HG03342 (cell line): ENCODE data around the gene NCR2.

ENCODE experiments used
- ATAC-seq: cut with Tn5 transposase; IDR thresholded peaks from one replicate; pipeline ENCODE4 v1.9.1; 2021; ENCODE audit warnings: mild to moderate bottlenecking, moderate library complexity; ENCODE audit not compliant: unreplicated experiment

The NCR2 gene

GRCh38 chr6:41356825-41357224 is 21.4 kb downstream of the NCR2 start:
- no peak for ATAC-seq

- ATAC-seq = no peak
These were observed 23.1 kb downstream of the NCR2 start for GRCh38 chr6:41358503-41358902.

- no peak for ATAC-seq
These were observed 24.4 kb downstream of the NCR2 start for GRCh38 chr6:41359617-41360313.

GRCh38 chr6:41360314-41360685 is 24.9 kb downstream of the NCR2 start:
- ATAC-seq = no peak

- no peak for ATAC-seq
These were observed 30.7 kb downstream of the NCR2 start for GRCh38 chr6:41366150-41366549.

GRCh38 chr6:41367061-41367460 is 31.7 kb downstream of the NCR2 start:
- no peak for ATAC-seq

GRCh38 chr6:41367700-41368099 is 32.3 kb downstream of the NCR2 start:
- no peak for ATAC-seq

GRCh38 chr6:41370488-41371111 is 35.2 kb downstream of the NCR2 start:
- no peak for ATAC-seq

- no peak for ATAC-seq
These were observed 36.1 kb downstream of the NCR2 start for GRCh38 chr6:41371461-41371991.

GRCh38 chr6:41371992-41372831 is 36.8 kb downstream of the NCR2 start:
- no peak for ATAC-seq

GRCh38 chr6:41372832-41373626 is 37.6 kb downstream of the NCR2 start:
- no peak for ATAC-seq

- no peak for ATAC-seq
These were observed 38.2 kb downstream of the NCR2 start for GRCh38 chr6:41373627-41373918.

GRCh38 chr6:41373919-41374617 is 38.7 kb downstream of the NCR2 start:
- ATAC-seq = no peak

- ATAC-seq = no peak
These were observed 39.5 kb downstream of the NCR2 start for GRCh38 chr6:41374618-41375590.

- no peak for ATAC-seq
These were observed 40.3 kb downstream of the NCR2 start for GRCh38 chr6:41375598-41376151.

- no peak for ATAC-seq
These were observed 40.8 kb downstream of the NCR2 start for GRCh38 chr6:41376176-41376575.

- no peak for ATAC-seq
These were observed 41.7 kb downstream of the NCR2 start for GRCh38 chr6:41377071-41377470.

GRCh38 chr6:41379306-41379705 is 43.9 kb downstream of the NCR2 start:
- no peak for ATAC-seq

GRCh38 chr6:41386594-41386993 is 51.2 kb downstream of the NCR2 start:
- no peak for ATAC-seq
